Esophagus muscularis mucosa (tissue), 4 donors: Measurements from ENCODE around the gene PELO. TPM values are rescaled to one million over a fixed set of nuclear protein-coding genes. Genes with fewer than 3 reads are reported as not detected.

ENCODE experiments used
- DNase-seq: peaks from one replicate; pipeline ENCODE4 v3.0.0-alpha.2; 2017; ENCODE audit errors: extremely low spot score
- H3K27ac ChIP-seq, 4 donors: fragments of 200-600 bp; sonication (generic); replicated peaks in 1 of 4; 1 replicate in 3 of 4; 2 replicates in 1 of 4; pipeline ENCODE4 v1.5.1; 2016 to 2019; ENCODE audit warnings: mild to moderate bottlenecking in 1 of 4
- H3K27me3 ChIP-seq, 4 donors: fragments of 200-600 bp; sonication (generic); one replicate each; pipeline versions ENCODE4 v1.5.1 to v1.6.0; 2016 to 2019
- H3K36me3 ChIP-seq, 4 donors: fragments of 200-600 bp; sonication (generic); one replicate each; pipeline ENCODE4 v1.5.1; 2016 to 2019
- H3K4me1 ChIP-seq, 4 donors: fragments of 200-600 bp; sonication (generic); one replicate each; pipeline ENCODE4 v1.5.1; 2016 to 2019
- H3K4me3 ChIP-seq, 4 donors: fragments of 200-600 bp; sonication (generic); 1 replicate in 2 of 4; 2 replicates in 2 of 4; pipeline ENCODE4 v1.5.1; 2016 to 2019; ENCODE audit warnings: mild to moderate bottlenecking in 4 of 4, moderate library complexity in 1 of 4
- H3K9me3 ChIP-seq, 4 donors: fragments of 200-600 bp; sonication (generic); 1 replicate in 3 of 4; 2 replicates in 1 of 4; pipeline ENCODE4 v1.5.1; 2016 to 2019
- EP300 ChIP-seq: sonication (generic); formaldehyde crosslinking; IDR thresholded peaks from one replicate; pipeline ENCODE4 v1.6.1; 2017; ENCODE audit warnings: antibody characterized with exemption
- POLR2A ChIP-seq: fragments of 450-650 bp; IDR thresholded peaks from one replicate; pipeline ENCODE4 v1.6.1; 2017; ENCODE audit warnings: antibody characterized with exemption, moderate library complexity, mild to moderate bottlenecking, low read depth
- POLR2AphosphoS5 ChIP-seq, 2 donors: sonication (generic); formaldehyde crosslinking; IDR thresholded peaks; one replicate each; pipeline ENCODE4 v1.6.1; 2017; ENCODE audit warnings: antibody characterized with exemption in 2 of 2
- WGBS: methylation state at CpG from one replicate; pipeline ENCODE4 v1.1.5; 2018; 5-methylcytosine and 5-hydroxymethylcytosine counted together
- intact Hi-C: fragments of 100-400 bp; cut with DNase I; formaldehyde crosslinking; loops from one replicate; pipeline ENCODE4 v1.15.1; 2023
- total RNA-seq, 4 donors: library from RNA; depleted of rRNA; stranded (reverse); fragments of >200 nt; gene quantifications; one replicate each; pipeline versions ENCODE4 v1.1.0 to v1.2.1, GENCODE V29; 2016
- TF ChIP-seq, protein P1 (sequence below), 3 experiments: fragments of 200-600 bp in 2 of 3; fragments of 450-650 bp in 1 of 3; sonication (generic) in 2 of 3; IDR thresholded peaks; one replicate each; pipeline ENCODE4 v1.5.1; 2017 to 2019; ENCODE audit warnings: antibody characterized with exemption in 3 of 3, mild to moderate bottlenecking in 2 of 3, moderate library complexity in 1 of 3

The PELO gene
- total RNA-seq, 4 donors from 2014 or later = 43.1 to 77.7 (median 69.7) TPM

DNA sequence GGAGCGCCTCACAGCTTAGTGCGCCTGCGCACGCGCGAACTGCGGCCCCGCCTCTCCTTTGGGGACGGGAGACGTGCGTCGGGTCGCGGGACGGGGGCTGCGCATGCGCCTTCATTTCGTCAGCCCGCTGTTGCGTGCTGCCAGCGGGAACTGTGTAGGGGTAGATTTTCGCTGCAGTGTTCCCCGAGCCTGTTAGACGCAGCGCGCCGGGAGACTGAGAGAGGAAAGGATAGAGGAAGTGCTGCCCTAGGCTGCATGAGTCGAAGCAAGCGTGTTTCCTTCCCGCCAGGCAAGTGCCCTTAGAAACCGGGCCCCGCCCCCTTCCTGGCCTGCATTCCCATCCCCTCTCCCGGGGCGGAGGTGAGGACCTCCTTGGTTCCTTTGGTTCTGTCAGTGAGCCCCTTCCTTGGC lies 12.3 kb downstream of the PELO start:
- DNase-seq = peak; percentile 98
- Histone ChIP-seq H3K27ac (peak overlapping the region; percentile 91 to 94 (median 93)), H3K27me3 (no peaks in the 10 kb centered on the region), H3K36me3 (peaks cover 0 to 10% (median 5%) of the 10 kb centered on the region in 4 donors), H3K4me3 (peak overlapping the region; percentile 58 to 64 (median 64)), H3K4me1 (peaks cover 64 to 98% (median 94%) of the 10 kb centered on the region in 4 donors), H3K9me3 (no peaks in the 10 kb centered on the region)
- peak; percentile 92 to 95 for TF ChIP-seq POLR2AphosphoS5 (IDR thresholded peaks at IDR 0.05)
- TF ChIP-seq, protein P1, sequence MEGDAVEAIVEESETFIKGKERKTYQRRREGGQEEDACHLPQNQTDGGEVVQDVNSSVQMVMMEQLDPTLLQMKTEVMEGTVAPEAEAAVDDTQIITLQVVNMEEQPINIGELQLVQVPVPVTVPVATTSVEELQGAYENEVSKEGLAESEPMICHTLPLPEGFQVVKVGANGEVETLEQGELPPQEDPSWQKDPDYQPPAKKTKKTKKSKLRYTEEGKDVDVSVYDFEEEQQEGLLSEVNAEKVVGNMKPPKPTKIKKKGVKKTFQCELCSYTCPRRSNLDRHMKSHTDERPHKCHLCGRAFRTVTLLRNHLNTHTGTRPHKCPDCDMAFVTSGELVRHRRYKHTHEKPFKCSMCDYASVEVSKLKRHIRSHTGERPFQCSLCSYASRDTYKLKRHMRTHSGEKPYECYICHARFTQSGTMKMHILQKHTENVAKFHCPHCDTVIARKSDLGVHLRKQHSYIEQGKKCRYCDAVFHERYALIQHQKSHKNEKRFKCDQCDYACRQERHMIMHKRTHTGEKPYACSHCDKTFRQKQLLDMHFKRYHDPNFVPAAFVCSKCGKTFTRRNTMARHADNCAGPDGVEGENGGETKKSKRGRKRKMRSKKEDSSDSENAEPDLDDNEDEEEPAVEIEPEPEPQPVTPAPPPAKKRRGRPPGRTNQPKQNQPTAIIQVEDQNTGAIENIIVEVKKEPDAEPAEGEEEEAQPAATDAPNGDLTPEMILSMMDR (IDR thresholded peaks at IDR 0.05) = no peak
- peak; percentile 69 for TF ChIP-seq POLR2A
- WGBS = 0% methylated on average over 27 of the region's 34 CpGs
- intact Hi-C loops = loop anchor here (10.0 kb wide), 3 partner anchors 45 to 95 kb away; no protein-coding TSS in a partner anchor

DNA sequence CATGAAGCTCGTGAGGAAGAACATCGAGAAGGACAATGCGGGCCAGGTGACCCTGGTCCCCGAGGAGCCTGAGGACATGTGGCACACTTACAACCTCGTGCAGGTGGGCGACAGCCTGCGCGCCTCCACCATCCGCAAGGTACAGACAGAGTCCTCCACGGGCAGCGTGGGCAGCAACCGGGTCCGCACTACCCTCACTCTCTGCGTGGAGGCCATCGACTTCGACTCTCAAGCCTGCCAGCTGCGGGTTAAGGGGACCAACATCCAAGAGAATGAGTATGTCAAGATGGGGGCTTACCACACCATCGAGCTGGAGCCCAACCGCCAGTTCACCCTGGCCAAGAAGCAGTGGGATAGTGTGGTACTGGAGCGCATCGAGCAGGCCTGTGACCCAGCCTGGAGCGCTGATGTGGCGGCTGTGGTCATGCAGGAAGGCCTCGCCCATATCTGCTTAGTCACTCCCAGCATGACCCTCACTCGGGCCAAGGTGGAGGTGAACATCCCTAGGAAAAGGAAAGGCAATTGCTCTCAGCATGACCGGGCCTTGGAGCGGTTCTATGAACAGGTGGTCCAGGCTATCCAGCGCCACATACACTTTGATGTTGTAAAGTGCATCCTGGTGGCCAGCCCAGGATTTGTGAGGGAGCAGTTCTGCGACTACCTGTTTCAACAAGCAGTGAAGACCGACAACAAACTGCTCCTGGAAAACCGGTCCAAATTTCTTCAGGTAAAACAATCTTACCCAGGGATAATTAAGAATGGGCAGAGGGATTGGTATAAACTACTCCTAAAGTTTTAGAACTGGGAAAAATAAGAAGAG lies 12.9 kb downstream of the PELO start:
- Histone ChIP-seq H3K27me3 (no peaks in the 10 kb centered on the region), H3K4me1 (peaks cover 70 to 98% (median 96%) of the 10 kb centered on the region in 4 donors), H3K9me3 (no peaks in the 10 kb centered on the region), H3K4me3 (peak overlapping the region; percentile 58 to 64 (median 64)), H3K36me3 (peaks cover 0 to 10% (median 5%) of the 10 kb centered on the region in 4 donors), H3K27ac (peak overlapping the region; percentile 91 to 94 (median 93))
- 6% methylated on average over 8 of the region's 31 CpGs for WGBS
- intact Hi-C loops = loop anchor here (10.0 kb wide), 1 partner anchor 64 kb away; no protein-coding TSS in a partner anchor
- DNase-seq = no peak
- TF ChIP-seq EP300 = no peak
- peak; percentile 63 for TF ChIP-seq POLR2AphosphoS5 (IDR thresholded peaks at IDR 0.05)

DNA sequence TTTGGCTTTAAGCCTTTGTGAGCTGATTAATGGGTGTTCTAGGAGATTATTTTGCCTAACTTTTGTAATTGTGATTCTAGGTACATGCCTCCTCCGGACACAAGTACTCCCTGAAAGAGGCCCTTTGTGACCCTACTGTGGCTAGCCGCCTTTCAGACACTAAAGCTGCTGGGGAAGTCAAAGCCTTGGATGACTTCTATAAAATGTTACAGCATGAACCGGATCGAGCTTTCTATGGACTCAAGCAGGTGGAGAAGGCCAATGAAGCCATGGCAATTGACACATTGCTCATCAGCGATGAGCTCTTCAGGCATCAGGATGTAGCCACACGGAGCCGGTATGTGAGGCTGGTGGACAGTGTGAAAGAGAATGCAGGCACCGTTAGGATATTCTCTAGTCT lies 13.6 kb downstream of the PELO start:
- Histone ChIP-seq H3K9me3 (no peaks in the 10 kb centered on the region), H3K4me3 (peak overlapping the region; percentile 58 to 64 (median 64)), H3K36me3 (peaks cover 0 to 10% (median 5%) of the 10 kb centered on the region in 4 donors), H3K27ac (peak overlapping the region; percentile 91 to 94 (median 93)), H3K27me3 (no peaks in the 10 kb centered on the region), H3K4me1 (peaks cover 77 to 98% (median 97%) of the 10 kb centered on the region in 4 donors)
- TF ChIP-seq EP300 = no peak
- TF ChIP-seq POLR2AphosphoS5 (IDR thresholded peaks at IDR 0.05) = peak; percentile 4 to 44
- intact Hi-C loops = loop anchor here (10.0 kb wide), 1 partner anchor 63 kb away; no protein-coding TSS in a partner anchor
- whole genome bisulfite sequencing = 19% methylated on average over 6 of the region's 8 CpGs
- no peak for DNase-seq

DNA sequence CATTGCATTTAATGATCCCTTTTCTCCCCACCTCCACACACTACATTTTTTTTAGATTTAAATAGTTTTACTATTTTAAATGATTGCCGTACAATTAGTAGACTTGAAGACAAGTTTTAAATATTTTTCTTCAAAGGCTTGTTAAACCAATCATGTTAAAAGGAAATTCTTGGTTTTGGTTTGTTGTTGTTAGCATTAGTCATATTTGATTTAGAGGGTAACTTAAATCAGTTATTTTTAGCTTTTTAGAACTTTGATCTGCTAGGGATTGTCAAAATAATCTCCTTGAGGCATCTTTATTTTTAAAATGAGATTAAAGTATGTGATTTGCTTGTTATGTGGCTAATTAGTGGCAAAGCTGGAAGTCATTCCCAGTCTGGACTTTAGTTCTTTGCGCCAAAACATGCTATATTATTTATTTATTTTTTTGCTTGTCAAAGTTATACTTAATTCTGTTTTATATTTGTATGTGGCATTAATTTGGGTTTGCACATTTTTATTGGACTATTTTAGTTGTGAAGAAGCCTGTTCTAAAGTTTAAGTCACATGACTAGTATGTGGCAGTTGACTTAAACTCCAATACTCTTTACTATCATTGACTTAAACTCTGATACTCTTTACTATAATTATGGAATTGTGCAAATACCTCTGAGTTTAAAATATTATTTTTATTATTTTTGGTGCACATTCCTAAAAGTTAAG lies 14.7 kb downstream of the PELO start:
- Histone ChIP-seq H3K4me1 (peaks cover 71 to 98% (median 97%) of the 10 kb centered on the region in 4 donors), H3K27ac (peak overlapping the region; percentile 91 to 94 (median 93))

DNA sequence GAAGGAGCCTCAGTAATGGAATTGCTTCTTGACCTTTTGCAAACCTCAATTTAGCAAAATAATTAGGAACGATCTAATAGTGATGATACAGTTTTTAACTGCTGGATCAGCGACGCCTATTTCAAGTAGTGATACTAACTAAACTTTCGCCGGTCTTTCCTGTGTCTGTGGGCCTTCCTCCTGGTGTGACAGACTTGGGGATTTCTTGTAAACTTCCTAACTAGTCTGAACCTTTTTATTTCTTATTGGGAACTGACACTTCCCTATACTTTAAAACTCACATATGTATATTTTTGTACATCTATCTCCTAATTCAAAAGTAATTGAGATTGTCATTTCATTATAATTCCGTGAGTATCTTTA lies 15.2 kb downstream of the PELO start:
- H3K36me3 ChIP-seq = peaks cover 0 to 10% (median 5%) of the 10 kb centered on the region in 4 donors
- H3K27me3 ChIP-seq = no peaks in the 10 kb centered on the region
- peak overlapping the region; percentile 58 to 64 (median 64) for H3K4me3 ChIP-seq
- no peak for DNase-seq
- WGBS = 41% methylated on average over 6 of the region's 6 CpGs
- peaks cover 71 to 98% (median 97%) of the 10 kb centered on the region in 4 donors for H3K4me1 ChIP-seq
- no peaks in the 10 kb centered on the region for H3K9me3 ChIP-seq
- peak overlapping the region; percentile 91 to 94 (median 93) for H3K27ac ChIP-seq
- TF ChIP-seq EP300 (no peak), POLR2A (no peak), POLR2AphosphoS5 (IDR thresholded peaks at IDR 0.05) (no peak)
- TF ChIP-seq, protein P1 (IDR thresholded peaks at IDR 0.05) = no peak
- intact Hi-C loops = loop anchor here (10.0 kb wide), 1 partner anchor 62 kb away; no protein-coding TSS in a partner anchor

More for the DNA sequence above, 14.7 kb downstream of the PELO start:
- DNase-seq = no peak
- TF ChIP-seq POLR2AphosphoS5 (IDR thresholded peaks at IDR 0.05) (no peak), EP300 (no peak), POLR2A (no peak)
- TF ChIP-seq, protein P1 (IDR thresholded peaks at IDR 0.05) = no peak
- Histone ChIP-seq H3K9me3 (no peaks in the 10 kb centered on the region), H3K4me3 (peak overlapping the region; percentile 58 to 64 (median 64)), H3K36me3 (peaks cover 0 to 10% (median 5%) of the 10 kb centered on the region in 4 donors), H3K27me3 (no peaks in the 10 kb centered on the region)
- 42% methylated on average over 2 of the region's 2 CpGs for WGBS
- intact Hi-C loops = loop anchor here (10.0 kb wide), 1 partner anchor 62 kb away; no protein-coding TSS in a partner anchor
